22Rv1 (cell line): ENCODE measurements around the gene PLSCR4.

Experiments used
- ZFX ChIP-seq: fragments of 450-650 bp; IDR thresholded peaks from 2 replicates; pipeline ENCODE4 v1.6.1; 2017; ENCODE audit warnings: antibody characterized with exemption, borderline replicate concordance
- TF ChIP-seq, protein P1 (sequence below): fragments of 450-650 bp; IDR thresholded peaks from 2 replicates; pipeline ENCODE4 v1.5.1; 2017; ENCODE audit warnings: mild to moderate bottlenecking

DNA sequence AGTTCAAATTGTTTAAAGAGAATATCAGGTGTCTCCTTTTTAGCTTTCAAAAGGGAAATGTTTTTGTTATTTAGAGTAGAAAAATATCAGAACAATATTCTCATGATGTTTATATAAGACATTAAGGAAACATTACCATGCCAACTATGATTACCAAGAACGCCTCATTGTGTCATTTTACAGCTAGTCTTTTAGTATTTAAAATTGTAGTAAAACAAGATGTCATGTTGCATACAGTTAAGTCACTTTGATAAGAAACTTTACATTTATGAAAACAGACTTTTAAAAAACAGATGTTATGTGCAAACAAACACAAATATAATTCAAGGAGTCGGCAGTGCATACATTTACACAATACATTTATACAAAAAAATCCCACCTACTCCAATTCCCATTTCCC is 4.4 kb downstream of the PLSCR4 start:
- TF ChIP-seq, protein P1, sequence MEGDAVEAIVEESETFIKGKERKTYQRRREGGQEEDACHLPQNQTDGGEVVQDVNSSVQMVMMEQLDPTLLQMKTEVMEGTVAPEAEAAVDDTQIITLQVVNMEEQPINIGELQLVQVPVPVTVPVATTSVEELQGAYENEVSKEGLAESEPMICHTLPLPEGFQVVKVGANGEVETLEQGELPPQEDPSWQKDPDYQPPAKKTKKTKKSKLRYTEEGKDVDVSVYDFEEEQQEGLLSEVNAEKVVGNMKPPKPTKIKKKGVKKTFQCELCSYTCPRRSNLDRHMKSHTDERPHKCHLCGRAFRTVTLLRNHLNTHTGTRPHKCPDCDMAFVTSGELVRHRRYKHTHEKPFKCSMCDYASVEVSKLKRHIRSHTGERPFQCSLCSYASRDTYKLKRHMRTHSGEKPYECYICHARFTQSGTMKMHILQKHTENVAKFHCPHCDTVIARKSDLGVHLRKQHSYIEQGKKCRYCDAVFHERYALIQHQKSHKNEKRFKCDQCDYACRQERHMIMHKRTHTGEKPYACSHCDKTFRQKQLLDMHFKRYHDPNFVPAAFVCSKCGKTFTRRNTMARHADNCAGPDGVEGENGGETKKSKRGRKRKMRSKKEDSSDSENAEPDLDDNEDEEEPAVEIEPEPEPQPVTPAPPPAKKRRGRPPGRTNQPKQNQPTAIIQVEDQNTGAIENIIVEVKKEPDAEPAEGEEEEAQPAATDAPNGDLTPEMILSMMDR = no peak
- TF ChIP-seq ZFX = no peak
